Lower leg skin (tissue), 3 donors: ENCODE results near the gene COBL.

Source experiments
- POLR2A ChIP-seq, 2 donors: fragments of 450-650 bp; IDR thresholded peaks; one replicate each; pipeline ENCODE4 v1.6.1; 2016 to 2017; ENCODE audit warnings: antibody characterized with exemption in 2 of 2, mild to moderate bottlenecking in 1 of 2, moderate library complexity in 1 of 2
- TF ChIP-seq, protein P1 (sequence below), 3 donors: fragments of 450-650 bp; IDR thresholded peaks; one replicate each; pipeline ENCODE4 v1.5.1; 2016; ENCODE audit warnings: antibody characterized with exemption in 3 of 3, mild to moderate bottlenecking in 3 of 3, moderate library complexity in 2 of 3

DNA sequence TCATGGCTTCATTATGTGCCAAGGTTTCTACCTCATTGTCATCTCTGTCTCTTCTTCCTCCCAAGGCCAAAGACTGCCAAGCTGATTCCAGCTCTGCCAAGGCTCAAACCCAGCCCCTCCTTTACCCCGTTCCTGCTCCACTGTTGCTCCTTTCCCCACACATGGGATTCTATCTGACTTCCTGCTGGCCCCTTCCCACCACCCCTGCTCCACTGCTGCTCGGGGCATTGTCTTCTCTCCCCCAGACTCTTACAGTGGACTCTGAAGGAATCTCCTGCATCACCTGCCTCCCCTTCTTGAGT lies 86.3 kb downstream of the COBL start:
- TF ChIP-seq, protein P1, sequence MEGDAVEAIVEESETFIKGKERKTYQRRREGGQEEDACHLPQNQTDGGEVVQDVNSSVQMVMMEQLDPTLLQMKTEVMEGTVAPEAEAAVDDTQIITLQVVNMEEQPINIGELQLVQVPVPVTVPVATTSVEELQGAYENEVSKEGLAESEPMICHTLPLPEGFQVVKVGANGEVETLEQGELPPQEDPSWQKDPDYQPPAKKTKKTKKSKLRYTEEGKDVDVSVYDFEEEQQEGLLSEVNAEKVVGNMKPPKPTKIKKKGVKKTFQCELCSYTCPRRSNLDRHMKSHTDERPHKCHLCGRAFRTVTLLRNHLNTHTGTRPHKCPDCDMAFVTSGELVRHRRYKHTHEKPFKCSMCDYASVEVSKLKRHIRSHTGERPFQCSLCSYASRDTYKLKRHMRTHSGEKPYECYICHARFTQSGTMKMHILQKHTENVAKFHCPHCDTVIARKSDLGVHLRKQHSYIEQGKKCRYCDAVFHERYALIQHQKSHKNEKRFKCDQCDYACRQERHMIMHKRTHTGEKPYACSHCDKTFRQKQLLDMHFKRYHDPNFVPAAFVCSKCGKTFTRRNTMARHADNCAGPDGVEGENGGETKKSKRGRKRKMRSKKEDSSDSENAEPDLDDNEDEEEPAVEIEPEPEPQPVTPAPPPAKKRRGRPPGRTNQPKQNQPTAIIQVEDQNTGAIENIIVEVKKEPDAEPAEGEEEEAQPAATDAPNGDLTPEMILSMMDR (IDR thresholded peaks at IDR 0.05): no peak
- no peak for TF ChIP-seq POLR2A (IDR thresholded peaks at IDR 0.05)
